GM20000 (cell line): Measurements from ENCODE around the gene IGFBP1.

Source experiments
- DNase-seq: peaks from one replicate; pipeline ENCODE4 v3.0.0; 2012; ENCODE audit warnings: low spot score
- TF ChIP-seq, protein P1 (sequence below): IDR thresholded peaks from 2 replicates; pipeline ENCODE4 v1.5.1; 2012; ENCODE audit warnings: mild to moderate bottlenecking, control low read depth; ENCODE audit errors: extremely low read depth, missing control alignments

Gene IGFBP1

DNA sequence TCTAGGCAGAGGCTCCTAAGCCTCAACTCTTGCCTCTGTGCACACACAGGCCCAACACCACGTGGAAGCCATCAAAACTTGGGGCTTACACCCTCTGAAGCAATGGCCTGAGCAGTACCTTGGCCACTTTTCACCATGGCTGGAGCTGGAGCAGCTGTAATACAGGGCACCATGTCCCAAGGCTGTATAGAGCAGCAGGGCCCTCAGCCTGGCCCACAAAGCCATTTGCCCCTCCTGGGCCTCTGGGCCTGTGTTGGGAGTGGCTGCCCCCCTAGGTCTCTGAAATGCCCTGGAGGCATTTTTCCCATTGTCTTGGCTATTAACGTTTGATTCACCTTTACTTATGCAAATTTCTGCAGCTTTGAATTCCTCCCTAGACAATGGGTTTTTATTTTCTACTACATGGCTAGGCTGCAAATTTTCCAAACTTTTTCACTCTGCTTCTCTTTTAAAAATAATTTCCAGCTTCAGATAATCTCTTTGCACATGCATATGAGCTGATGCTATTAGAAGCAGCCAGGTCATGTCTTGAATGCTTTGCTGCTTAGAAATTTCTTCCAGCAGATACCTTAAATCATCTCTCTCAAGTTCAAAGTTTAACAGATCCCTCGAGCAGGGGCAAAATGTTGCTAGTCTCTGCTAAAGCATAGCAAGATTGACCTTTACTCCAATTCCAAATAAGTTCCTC lies 9.7 kb upstream of the IGFBP1 start:
- TF ChIP-seq, protein P1, sequence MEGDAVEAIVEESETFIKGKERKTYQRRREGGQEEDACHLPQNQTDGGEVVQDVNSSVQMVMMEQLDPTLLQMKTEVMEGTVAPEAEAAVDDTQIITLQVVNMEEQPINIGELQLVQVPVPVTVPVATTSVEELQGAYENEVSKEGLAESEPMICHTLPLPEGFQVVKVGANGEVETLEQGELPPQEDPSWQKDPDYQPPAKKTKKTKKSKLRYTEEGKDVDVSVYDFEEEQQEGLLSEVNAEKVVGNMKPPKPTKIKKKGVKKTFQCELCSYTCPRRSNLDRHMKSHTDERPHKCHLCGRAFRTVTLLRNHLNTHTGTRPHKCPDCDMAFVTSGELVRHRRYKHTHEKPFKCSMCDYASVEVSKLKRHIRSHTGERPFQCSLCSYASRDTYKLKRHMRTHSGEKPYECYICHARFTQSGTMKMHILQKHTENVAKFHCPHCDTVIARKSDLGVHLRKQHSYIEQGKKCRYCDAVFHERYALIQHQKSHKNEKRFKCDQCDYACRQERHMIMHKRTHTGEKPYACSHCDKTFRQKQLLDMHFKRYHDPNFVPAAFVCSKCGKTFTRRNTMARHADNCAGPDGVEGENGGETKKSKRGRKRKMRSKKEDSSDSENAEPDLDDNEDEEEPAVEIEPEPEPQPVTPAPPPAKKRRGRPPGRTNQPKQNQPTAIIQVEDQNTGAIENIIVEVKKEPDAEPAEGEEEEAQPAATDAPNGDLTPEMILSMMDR: no peak
- DNase-seq: no peak

DNA sequence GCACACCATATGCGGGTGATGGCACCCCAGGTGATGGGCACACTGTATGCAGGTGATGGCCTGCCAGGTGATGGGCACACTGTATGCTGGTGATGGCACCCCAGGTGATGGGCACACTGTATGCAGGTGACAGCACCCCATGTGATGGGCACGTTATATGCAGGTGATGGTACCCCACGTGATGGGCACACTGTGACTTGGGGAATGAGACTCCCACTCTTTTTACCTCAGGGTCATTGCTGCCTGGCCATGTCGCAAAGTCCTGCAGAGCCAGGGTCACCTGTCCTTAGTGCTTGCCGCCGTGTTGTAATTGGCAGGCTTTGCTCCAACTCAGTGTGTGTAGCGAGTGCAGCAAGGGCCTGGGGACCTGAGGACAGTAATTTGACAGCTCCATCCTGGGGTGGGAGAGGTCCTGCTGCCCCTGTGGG lies 7.8 kb upstream of the IGFBP1 start:
- TF ChIP-seq, protein P1: no peak
- DNase-seq: no peak

DNA sequence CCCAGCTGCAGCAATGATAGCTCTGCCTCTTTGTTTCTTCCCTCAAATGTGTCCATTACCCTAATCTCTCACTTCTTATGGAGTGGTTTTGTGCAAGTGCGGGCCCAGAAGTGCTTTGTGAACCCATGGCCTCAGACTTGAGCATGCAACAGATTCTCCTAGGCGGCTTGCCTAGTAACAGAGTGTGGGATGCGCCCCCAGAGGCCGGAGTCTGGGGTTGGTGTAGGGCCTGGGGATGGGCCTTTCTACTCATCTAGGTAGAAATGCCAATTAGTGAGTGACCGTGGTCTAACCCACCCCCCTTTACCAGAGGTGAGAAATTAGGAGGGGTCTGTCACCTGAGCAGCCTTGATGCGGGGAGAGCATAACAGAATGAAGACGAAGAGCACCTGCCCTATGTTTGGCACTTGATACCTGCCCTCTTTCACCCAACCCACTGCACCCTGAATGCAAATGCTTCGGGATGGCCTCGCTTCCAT lies 7.0 kb upstream of the IGFBP1 start:
- TF ChIP-seq, protein P1: no peak

DNA sequence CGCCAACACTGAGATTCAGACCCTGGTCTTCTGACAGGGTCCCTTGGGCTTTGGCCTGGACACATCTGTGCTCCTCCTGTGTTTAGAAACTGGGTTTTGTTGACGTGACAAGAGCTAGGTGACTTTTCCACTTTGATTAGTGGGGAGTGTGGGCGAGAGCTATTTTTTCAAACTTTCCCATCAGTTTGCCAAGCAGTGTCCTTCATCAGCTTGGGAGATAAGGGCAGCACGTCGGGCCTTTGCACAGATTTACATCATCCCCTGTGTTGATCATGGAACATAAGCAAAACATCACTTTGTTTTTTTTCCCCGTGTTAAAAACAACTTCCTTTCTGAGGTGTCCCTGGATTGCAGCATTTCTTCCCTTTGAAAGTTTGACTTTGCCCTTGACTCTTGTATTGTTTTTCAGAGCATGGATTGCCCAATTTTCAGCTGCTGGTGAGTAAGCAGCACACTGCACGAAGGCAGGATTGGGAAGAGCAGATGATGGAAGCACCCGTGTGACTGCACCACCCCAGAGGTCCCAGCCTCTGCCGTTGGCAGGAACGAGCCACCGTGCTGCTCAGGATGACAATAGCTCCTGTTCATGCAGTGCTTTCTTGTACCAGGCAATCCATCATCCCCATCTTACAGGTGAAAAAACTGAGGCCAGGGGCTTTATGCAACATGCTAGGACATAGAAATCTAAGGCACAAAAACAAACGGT lies 6.4 kb upstream of the IGFBP1 start:
- DNase-seq: no peak
- TF ChIP-seq, protein P1: no peak

More for the DNA sequence above, 7.0 kb upstream of the IGFBP1 start:
- DNase-seq: no peak

DNA sequence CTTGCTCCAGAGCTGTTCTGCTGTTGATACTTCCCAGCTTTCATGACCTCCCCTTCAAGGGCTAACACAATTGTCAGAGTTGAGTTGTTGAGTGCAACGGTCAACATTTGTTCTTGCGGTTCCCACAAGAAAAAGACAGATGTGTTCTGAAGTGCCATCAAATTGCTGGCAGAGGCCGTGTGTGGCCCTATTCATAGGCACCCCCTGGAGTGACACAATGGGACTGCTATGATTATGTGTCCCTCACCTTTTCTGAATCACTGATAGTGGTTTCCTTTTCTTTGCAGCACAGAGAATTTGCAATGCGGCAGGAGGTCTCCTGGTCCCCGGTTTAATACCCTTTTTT lies 5.8 kb upstream of the IGFBP1 start:
- TF ChIP-seq, protein P1: no peak
- DNase-seq: no peak

DNA sequence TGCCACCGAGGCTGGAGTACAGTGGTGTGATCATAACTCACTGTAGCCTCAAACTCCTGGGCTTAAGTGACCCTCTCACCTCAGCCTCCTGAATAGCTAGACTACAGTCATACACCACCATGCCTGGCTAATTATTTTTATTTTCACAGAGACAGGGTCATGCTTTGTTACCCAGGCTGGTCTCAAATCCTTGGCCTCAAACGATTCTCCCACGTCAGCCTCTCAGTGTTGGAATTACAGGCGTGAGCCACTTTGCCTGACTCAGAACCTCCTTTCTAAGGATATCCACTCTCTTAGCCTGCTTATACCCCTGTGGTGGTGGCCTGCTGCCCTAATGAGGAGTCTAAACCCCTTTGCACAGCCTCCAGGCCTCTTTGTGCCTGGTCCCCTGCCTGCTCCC lies 4.2 kb upstream of the IGFBP1 start:
- no peak for DNase-seq
- TF ChIP-seq, protein P1: no peak

DNA sequence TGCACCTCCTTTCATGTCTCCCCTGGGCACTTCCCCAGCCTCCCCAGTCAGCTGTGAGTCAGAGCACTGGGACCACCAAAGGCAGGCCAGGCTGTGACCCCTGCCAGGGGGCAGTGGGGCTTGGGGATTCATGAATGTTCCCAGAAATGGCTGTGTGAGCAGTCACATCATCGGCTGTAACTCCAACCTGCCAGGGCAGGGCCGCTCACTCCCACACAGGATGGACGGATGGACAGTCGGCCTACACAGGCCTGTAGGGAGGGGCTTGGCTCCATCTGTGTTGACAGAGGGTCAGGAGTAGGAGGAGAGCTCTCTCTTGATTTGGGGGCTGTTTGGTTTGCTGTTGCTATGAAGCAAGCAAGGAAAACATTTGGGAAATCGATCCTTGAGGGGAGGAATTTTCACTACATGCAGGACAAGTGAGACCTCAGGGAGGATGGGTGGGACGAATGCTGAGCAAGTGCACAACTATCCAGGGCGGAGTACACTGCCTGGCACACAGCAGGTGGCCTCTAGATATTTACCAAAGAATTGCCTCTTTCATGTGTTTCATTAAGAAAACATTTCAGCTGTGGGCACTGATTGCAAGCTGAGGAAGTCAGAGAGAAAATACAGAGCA lies 2.9 kb upstream of the IGFBP1 start:
- TF ChIP-seq, protein P1: no peak
- no peak for DNase-seq
